GM13976 (cell line): Measurements from ENCODE around the gene NFX1.

Experiments used
- DNase-seq: peaks from one replicate; pipeline ENCODE4 v3.0.0; 2012; ENCODE audit warnings: low spot score
- in situ Hi-C: fragments of 300-500 bp; cut with MboI; formaldehyde crosslinking; loops from one replicate; pipeline ENCODE4 v1.12.0; 2022; ENCODE audit warnings: low sequenced_read_pairs, mixed read lengths, inconsistent platforms; ENCODE audit not compliant: unreplicated experiment
- TF ChIP-seq, protein P1 (sequence below): IDR thresholded peaks from 2 replicates; pipeline ENCODE4 v1.5.1; 2012; ENCODE audit warnings: borderline replicate concordance, mild to moderate bottlenecking; ENCODE audit not compliant: insufficient read depth; ENCODE audit errors: extremely low read depth, missing control alignments, control extremely low read depth

NFX1 gene

GRCh38 chr9:33248606-33249005 is 41.7 kb upstream of the NFX1 start:
- in situ Hi-C loops, result no loop called here
- DNase-seq, result no peak
- TF ChIP-seq, protein P1, sequence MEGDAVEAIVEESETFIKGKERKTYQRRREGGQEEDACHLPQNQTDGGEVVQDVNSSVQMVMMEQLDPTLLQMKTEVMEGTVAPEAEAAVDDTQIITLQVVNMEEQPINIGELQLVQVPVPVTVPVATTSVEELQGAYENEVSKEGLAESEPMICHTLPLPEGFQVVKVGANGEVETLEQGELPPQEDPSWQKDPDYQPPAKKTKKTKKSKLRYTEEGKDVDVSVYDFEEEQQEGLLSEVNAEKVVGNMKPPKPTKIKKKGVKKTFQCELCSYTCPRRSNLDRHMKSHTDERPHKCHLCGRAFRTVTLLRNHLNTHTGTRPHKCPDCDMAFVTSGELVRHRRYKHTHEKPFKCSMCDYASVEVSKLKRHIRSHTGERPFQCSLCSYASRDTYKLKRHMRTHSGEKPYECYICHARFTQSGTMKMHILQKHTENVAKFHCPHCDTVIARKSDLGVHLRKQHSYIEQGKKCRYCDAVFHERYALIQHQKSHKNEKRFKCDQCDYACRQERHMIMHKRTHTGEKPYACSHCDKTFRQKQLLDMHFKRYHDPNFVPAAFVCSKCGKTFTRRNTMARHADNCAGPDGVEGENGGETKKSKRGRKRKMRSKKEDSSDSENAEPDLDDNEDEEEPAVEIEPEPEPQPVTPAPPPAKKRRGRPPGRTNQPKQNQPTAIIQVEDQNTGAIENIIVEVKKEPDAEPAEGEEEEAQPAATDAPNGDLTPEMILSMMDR, result no peak

DNA sequence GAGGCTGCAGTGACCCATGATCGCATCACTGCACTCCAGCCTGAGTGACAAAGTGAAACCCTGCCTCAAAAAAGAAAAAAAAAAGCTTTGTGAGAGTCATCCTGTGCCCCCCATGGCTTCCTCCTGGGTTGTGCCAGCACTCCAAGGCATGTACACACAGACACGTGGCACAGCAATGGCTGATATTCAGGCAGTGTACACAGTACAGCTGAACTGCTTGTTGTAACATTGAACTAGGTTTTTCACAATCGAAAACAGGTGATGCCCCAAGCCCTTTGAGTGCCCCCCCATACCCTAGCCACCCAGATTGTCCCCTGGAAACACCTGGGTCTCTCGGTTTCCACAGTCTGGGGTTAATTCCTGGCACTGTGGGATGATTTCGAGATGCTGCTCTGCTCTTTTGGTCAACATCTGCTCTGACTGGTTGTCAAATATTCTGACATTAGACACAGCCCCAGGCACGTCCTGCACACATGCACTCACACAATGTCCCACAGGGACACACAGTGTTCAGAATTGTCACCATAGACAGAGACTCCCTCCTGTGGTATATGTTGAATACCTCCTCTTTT is 41.1 kb upstream of the NFX1 start:
- in situ Hi-C loops, result no loop called here
- TF ChIP-seq, protein P1, result no peak
- no peak for DNase-seq

- in situ Hi-C loops, result no loop called here
- TF ChIP-seq, protein P1, result no peak
- DNase-seq, result no peak
Measured at GRCh38 chr9:33249983-33250382, 40.3 kb upstream of the NFX1 start.

GRCh38 chr9:33250458-33250995 is 39.8 kb upstream of the NFX1 start:
- in situ Hi-C loops, result no loop called here
- DNase-seq, result no peak

GRCh38 chr9:33254211-33254610 is 36.1 kb upstream of the NFX1 start:
- TF ChIP-seq, protein P1, result no peak
- no peak for DNase-seq
- in situ Hi-C loops, result no loop called here

More at GRCh38 chr9:33250458-33250995, 39.8 kb upstream of the NFX1 start:
- TF ChIP-seq, protein P1, result no peak

DNA sequence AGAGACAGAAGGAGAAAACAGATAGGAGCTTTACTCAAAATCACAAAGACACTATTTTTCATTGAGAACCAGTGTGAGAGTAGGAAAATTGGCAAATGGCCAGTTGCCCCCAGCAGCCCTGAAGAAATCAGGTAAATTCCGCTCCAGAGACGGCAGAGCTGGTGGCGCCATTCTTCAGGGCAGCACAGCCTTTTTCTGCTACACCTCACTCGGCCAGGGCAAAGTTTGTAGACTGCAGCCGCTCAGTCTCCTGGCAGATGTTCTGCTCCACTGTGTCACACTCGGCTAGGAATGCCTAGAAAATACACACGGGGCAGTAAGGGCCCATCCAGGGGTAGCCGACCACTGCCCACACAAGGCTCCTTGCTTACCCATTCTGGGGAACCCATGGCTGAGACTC is 35.3 kb upstream of the NFX1 start:
- DNase-seq, result no peak
- in situ Hi-C loops, result no loop called here
- TF ChIP-seq, protein P1, result no peak
